ENCODE results near the gene NKAPL.

Gene NKAPL

GRCh38 chr6:28220257-28221133 is 38.6 kb upstream of the NKAPL start:
- no peak overlapping the region for H3K9ac ChIP-seq
- H3K4me2 ChIP-seq: no peak overlapping the region
- peaks cover 66% of the 10 kb centered on the region for H3K27me3 ChIP-seq
- H3K4me1 ChIP-seq: peaks cover 5% of the 10 kb centered on the region; the same call in 1 of the 2 replicates
- H3K36me3 ChIP-seq: no peaks in the 10 kb centered on the region
- H3K4me3 ChIP-seq: no peak overlapping the region
- H3K9me3 ChIP-seq: peaks cover 8% of the 10 kb centered on the region; the same call in 1 of the 2 replicates
- no peak for TF ChIP-seq Cebpa-rat (IDR thresholded peaks at IDR 0.05)
- no peak overlapping the region for H3K27ac ChIP-seq
- no peaks in the 10 kb centered on the region for H4K20me1 ChIP-seq

DNA sequence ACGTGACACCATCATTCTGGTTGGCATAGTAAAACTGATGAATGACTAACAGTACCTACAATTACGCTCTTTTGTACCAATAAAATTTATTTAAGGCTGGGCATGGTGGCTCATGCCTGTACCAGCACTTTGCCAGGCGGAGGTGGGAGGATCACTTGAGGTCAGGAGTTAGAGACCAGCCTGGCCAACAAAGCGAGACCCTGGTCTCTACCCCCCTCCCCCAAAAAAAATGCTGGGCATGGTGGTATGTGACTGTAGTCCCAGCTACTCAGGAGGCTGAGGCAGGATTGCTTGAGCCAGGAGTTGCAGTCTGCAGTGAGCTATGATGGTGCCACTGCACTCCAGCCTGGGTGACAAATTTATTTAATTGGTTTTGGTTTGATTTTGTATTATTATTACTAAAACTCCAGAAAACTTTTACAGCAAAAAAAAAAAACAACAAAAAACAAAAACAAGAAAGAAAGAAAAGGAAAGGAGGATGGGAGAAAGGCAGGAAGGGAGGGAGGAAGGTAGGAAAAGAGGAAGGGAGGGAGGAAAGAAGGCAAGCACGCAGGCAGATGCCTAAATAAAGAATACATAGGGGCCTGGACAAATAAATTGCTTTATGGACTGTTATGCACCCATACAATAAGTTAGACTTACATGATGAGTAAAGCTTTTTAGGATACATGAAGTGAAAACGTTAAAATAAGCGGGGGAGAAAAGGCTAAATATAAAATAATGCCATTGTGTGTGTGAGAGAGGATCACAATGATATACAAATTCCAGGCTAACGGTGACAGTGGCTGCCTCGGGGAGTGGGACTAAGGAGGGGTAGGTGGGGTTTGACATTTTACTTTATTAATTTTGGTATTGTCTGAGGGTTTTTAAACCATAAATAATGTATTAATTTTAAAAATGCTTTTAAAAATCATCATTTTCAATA is 34.7 kb upstream of the NKAPL start:
- Histone ChIP-seq H3K4me3 (peak overlapping the region; percentile 71), H3K4me1 (peaks cover 5% of the 10 kb centered on the region; the same call in 1 of the 2 replicates), H3K27ac (peak overlapping the region; percentile 56), H3K9me3 (peaks cover 13% of the 10 kb centered on the region; the same call in 1 of the 2 replicates), H3K4me2 (peak overlapping the region; percentile 69), H4K20me1 (no peaks in the 10 kb centered on the region), H3K36me3 (peaks cover 25% of the 10 kb centered on the region), H3K27me3 (peaks cover 45% of the 10 kb centered on the region), H3K9ac (peak overlapping the region; percentile 71)
- no peak for TF ChIP-seq Cebpa-rat (IDR thresholded peaks at IDR 0.05)

DNA sequence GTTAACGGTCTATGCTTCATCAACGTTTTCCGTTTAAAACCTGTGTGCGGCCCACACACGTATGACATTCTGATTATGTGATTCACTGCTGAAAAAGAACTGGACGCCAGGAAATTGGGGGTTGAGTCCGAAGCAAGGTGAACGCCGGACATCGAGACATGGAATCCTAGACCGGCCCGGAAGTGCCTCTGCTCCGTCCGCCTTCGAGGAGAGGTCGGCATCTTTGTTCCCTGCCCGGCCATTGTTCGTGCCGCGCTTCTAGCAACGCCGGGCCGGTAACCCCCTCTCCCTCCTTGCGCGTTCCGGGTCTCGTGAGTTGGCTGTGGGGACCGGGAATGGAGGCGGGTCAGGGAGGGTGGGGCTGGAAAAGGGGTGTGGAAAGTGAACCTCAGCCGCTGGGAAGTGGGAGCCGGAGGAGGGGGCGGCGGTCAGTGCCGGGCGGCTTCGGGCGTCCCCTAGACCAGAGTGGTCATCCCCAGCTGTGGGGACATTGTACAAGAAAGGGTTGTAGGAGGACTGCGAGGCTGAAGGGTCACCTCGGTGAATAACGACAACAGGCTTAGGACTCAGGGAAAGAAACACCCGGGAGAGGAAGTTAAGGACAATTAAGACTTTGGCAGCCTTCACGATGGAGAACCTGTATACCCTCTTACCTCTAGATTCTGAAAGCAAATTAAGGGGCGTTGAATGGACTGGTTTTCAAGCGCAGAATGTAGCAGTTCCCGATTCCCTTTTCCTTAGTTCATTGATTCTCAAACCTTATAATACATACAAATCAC is 33.9 kb upstream of the NKAPL start, which contains the start of gene ZSCAN9:
Gene ZSCAN9 (plus strand): TSS at position 220 of the 779 bp plus-strand sequence. CDS start 1,810 bp downstream, outside the sequence.
- Histone ChIP-seq H3K4me1 (peaks cover 5% of the 10 kb centered on the region; the same call in 1 of the 2 replicates), H3K9ac (peak within 1 kb of the TSS; percentile 71), H3K9me3 (peaks cover 13% of the 10 kb centered on the region; the same call in 1 of the 2 replicates), H3K4me3 (peak within 1 kb of the TSS; percentile 71), H3K4me2 (peak within 1 kb of the TSS; percentile 69), H3K27me3 (peaks cover 40% of the 10 kb centered on the region), H4K20me1 (no peaks in the 10 kb centered on the region), H3K36me3 (peaks cover 33% of the 10 kb centered on the region), H3K27ac (peak within 1 kb of the TSS; percentile 56)
- no peak for TF ChIP-seq Cebpa-rat (IDR thresholded peaks at IDR 0.05)

DNA sequence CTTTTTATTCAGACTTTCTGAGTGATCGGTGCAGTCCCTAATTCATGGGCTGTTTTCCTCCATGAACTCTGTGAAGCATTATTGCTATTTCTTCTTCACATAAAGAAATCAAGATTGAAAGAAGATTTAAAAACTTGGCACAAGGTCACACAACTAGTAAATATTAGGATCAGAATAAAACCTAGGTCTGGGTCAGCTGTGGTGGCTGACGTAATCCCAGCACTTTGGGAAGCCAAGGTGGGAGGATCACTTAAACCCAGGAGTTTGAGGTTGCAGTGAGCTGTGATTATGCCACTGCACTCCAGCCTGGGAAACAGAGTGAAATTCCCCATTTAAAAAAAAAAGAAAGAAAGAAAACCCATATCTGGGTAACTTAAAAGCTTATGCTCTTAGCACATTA is 32.6 kb upstream of the NKAPL start:
- Histone ChIP-seq H3K27ac (no peak overlapping the region), H3K4me2 (no peak overlapping the region), H3K27me3 (peaks cover 33% of the 10 kb centered on the region), H3K9ac (no peak overlapping the region), H3K4me1 (peaks cover 5% of the 10 kb centered on the region; the same call in 1 of the 2 replicates), H3K9me3 (peaks cover 17% of the 10 kb centered on the region; the same call in 1 of the 2 replicates), H3K4me3 (no peak overlapping the region), H4K20me1 (no peaks in the 10 kb centered on the region), H3K36me3 (peaks cover 45% of the 10 kb centered on the region)
- TF ChIP-seq Cebpa-rat (IDR thresholded peaks at IDR 0.05): no peak

DNA sequence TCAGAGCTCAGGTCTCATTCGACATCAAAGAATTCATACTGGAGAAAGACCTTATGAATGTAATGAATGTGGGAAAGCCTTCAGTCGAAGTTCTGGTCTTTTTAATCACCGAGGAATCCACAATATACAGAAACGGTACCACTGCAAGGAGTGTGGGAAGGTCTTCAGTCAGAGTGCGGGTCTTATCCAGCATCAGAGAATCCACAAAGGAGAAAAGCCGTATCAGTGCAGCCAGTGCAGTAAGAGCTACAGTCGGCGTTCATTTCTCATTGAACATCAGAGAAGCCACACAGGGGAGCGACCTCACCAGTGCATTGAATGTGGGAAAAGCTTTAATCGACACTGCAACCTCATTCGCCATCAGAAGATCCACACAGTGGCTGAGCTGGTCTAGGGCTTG is 26.3 kb upstream of the NKAPL start:
- Histone ChIP-seq H3K36me3 (peaks cover 56% of the 10 kb centered on the region), H3K27ac (no peak overlapping the region), H3K4me2 (no peak overlapping the region)

GRCh38 chr6:28235912-28236452 is 23.1 kb upstream of the NKAPL start:
- Histone ChIP-seq H3K4me3 (no peak overlapping the region), H3K27ac (no peak overlapping the region)
- no peak for TF ChIP-seq Cebpa-rat (IDR thresholded peaks at IDR 0.05)

More for the DNA sequence above, 26.3 kb upstream of the NKAPL start:
- no peak for TF ChIP-seq Cebpa-rat (IDR thresholded peaks at IDR 0.05)
- H3K27me3 ChIP-seq: no peaks in the 10 kb centered on the region
- H4K20me1 ChIP-seq: no peaks in the 10 kb centered on the region
- no peak overlapping the region for H3K4me3 ChIP-seq
- H3K9ac ChIP-seq: no peak overlapping the region
- peaks cover 21% of the 10 kb centered on the region for H3K9me3 ChIP-seq
- no peaks in the 10 kb centered on the region for H3K4me1 ChIP-seq

GRCh38 chr6:28239636-28240035 is 19.5 kb upstream of the NKAPL start:
- Histone ChIP-seq H3K4me3 (no peak overlapping the region), H3K27ac (no peak overlapping the region), H3K9me3 (no peaks in the 10 kb centered on the region), H3K27me3 (no peaks in the 10 kb centered on the region), H3K4me2 (no peak overlapping the region), H3K4me1 (no peaks in the 10 kb centered on the region), H3K9ac (no peak overlapping the region), H3K36me3 (peaks cover 11% of the 10 kb centered on the region), H4K20me1 (no peaks in the 10 kb centered on the region)
- no peak for TF ChIP-seq Cebpa-rat (IDR thresholded peaks at IDR 0.05)

More at GRCh38 chr6:28235912-28236452, 23.1 kb upstream of the NKAPL start:
- Histone ChIP-seq H3K4me1 (no peaks in the 10 kb centered on the region), H3K4me2 (no peak overlapping the region), H3K36me3 (peaks cover 25% of the 10 kb centered on the region), H3K9ac (no peak overlapping the region), H3K9me3 (peaks cover 21% of the 10 kb centered on the region), H3K27me3 (no peaks in the 10 kb centered on the region), H4K20me1 (no peaks in the 10 kb centered on the region)

GRCh38 chr6:28240471-28240870 is 18.6 kb upstream of the NKAPL start:
- H4K20me1 ChIP-seq: no peaks in the 10 kb centered on the region
- no peak for TF ChIP-seq Cebpa-rat (IDR thresholded peaks at IDR 0.05)
- H3K27me3 ChIP-seq: no peaks in the 10 kb centered on the region
- peaks cover 19% of the 10 kb centered on the region for H3K36me3 ChIP-seq
- no peaks in the 10 kb centered on the region for H3K4me1 ChIP-seq
- no peak overlapping the region for H3K4me2 ChIP-seq
- H3K4me3 ChIP-seq: no peak overlapping the region
- no peak overlapping the region for H3K9ac ChIP-seq
- H3K9me3 ChIP-seq: no peaks in the 10 kb centered on the region
- no peak overlapping the region for H3K27ac ChIP-seq

- H3K4me1 ChIP-seq: no peaks in the 10 kb centered on the region
- H3K9ac ChIP-seq: no peak overlapping the region
- no peaks in the 10 kb centered on the region for H3K27me3 ChIP-seq
- no peaks in the 10 kb centered on the region for H4K20me1 ChIP-seq
- H3K9me3 ChIP-seq: no peaks in the 10 kb centered on the region
- no peak overlapping the region for H3K4me3 ChIP-seq
- TF ChIP-seq Cebpa-rat (IDR thresholded peaks at IDR 0.05): no peak
- H3K27ac ChIP-seq: no peak overlapping the region
- no peak overlapping the region for H3K4me2 ChIP-seq
- H3K36me3 ChIP-seq: peaks cover 54% of the 10 kb centered on the region
Observed at GRCh38 chr6:28243946-28244345, 15.2 kb upstream of the NKAPL start.

All from BLaER1 (cell line).